Large intestine (tissue), 3 donors: ENCODE results near the gene FLACC1. TPM values are rescaled to one million over a fixed set of nuclear protein-coding genes. Genes with fewer than 3 reads are reported as not detected.

Experiments used
- DNase-seq, 2 donors: peaks; one replicate each; pipeline versions ENCODE4 v3.0.0 to v3.0.0-alpha.2; 2013
- H3K27ac ChIP-seq: one replicate; pipeline ENCODE4 v1.5.1; 2013; ENCODE audit warnings: low read length
- H3K27me3 ChIP-seq: 2 replicates; pipeline ENCODE4 v1.6.1; 2013; ENCODE audit warnings: low read length; ENCODE audit not compliant: control insufficient read depth, insufficient read depth
- H3K36me3 ChIP-seq: 2 replicates; pipeline ENCODE4 v1.6.1; 2013; ENCODE audit warnings: low read length; ENCODE audit not compliant: control insufficient read depth, insufficient read depth
- H3K4me1 ChIP-seq: one replicate; pipeline ENCODE4 v1.6.1; 2013; ENCODE audit warnings: low read length; ENCODE audit not compliant: control insufficient read depth, insufficient read depth
- H3K4me3 ChIP-seq: one replicate; pipeline ENCODE4 v1.5.1; 2013; ENCODE audit warnings: low read length
- H3K9me3 ChIP-seq: one replicate; pipeline ENCODE4 v1.6.1; 2013; ENCODE audit warnings: mild to moderate bottlenecking, low read depth, low read length, moderate library complexity; ENCODE audit not compliant: control insufficient read depth
- WGBS: methylation state at CpG from one replicate; pipeline ENCODE4 v1.1.5; 2013; ENCODE audit warnings: low lambda C conversion rate; ENCODE audit not compliant: insufficient coverage; 5-methylcytosine and 5-hydroxymethylcytosine counted together
- polyA plus RNA-seq: library from polyadenylated mRNA; unstranded; fragments of 120-200 nt; gene quantifications from one replicate; pipeline ENCODE4 v1.2.1, GENCODE V29; 2013

FLACC1 gene
- polyA plus RNA-seq, 1 donor: 0.76 TPM

- no peak overlapping the region for H3K27ac ChIP-seq
- no peaks in the 10 kb centered on the region for H3K9me3 ChIP-seq
- H3K36me3 ChIP-seq: peaks cover 28% of the 10 kb centered on the region
- no peak for DNase-seq
- H3K27me3 ChIP-seq: no peaks in the 10 kb centered on the region
- 80% methylated on average over 1 of the region's 7 CpGs for WGBS
- H3K4me3 ChIP-seq: no peak overlapping the region
- H3K4me1 ChIP-seq: peaks cover 6% of the 10 kb centered on the region
Observed at GRCh38 chr2:201264472-201265173, 92.5 kb downstream of the FLACC1 start.

DNA sequence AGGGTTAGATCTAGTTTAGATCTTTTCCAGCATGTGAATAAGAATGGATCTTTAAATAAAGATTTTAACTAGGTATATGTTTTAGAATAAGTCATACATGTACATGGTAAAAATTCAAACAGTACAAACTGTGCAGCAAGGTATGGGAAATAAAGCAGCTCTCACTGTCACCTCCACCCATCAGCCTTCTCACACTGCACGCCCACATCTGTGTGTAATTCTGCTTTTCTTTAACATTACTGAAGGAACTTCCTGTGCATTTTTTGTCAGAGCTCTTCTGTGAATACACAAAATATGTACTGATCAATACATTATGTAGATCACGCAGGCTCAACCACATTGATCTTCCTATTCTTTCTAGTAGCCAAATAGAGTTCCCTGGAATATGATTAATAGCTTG, 93.4 kb downstream of the FLACC1 start:
- Histone ChIP-seq H3K4me1 (peaks cover 11% of the 10 kb centered on the region), H3K36me3 (peaks cover 24% of the 10 kb centered on the region), H3K27me3 (no peaks in the 10 kb centered on the region), H3K27ac (no peak overlapping the region), H3K9me3 (no peaks in the 10 kb centered on the region), H3K4me3 (no peak overlapping the region)
- DNase-seq: no peak
- WGBS: 100% methylated on average over 1 of the region's 2 CpGs

DNA sequence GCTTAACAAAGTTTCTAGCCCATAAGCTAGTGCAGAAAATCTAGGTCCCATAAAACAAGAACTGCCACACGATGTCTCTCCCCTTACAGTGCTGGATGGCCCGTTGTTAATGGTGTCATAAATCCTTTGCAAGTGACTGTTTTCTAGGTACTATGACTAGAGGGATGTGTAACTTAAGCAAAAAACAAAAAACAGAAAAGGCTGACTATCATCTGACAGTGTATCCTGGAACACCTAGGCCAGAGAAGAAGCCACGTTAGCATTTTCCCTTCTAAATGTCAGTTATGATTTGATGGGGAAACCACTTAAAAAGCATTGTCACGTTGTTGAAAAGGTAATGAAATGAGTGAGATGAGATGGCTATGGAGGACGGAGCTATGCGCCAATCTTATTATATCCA, 94.4 kb downstream of the FLACC1 start:
- Histone ChIP-seq H3K4me1 (peaks cover 11% of the 10 kb centered on the region), H3K27ac (no peak overlapping the region), H3K9me3 (no peaks in the 10 kb centered on the region), H3K36me3 (peaks cover 15% of the 10 kb centered on the region), H3K4me3 (no peak overlapping the region), H3K27me3 (no peaks in the 10 kb centered on the region)
- DNase-seq: peak in 1 of 2 donors; percentile 25
- 50% methylated on average over 2 of the region's 6 CpGs for WGBS

- no CpG with 5 or more reads among the region's 2 CpGs for WGBS
- no peaks in the 10 kb centered on the region for H3K9me3 ChIP-seq
- H3K27ac ChIP-seq: no peak overlapping the region
- H3K4me1 ChIP-seq: peaks cover 13% of the 10 kb centered on the region
- H3K4me3 ChIP-seq: no peak overlapping the region
- no peaks in the 10 kb centered on the region for H3K27me3 ChIP-seq
- no peak for DNase-seq
- H3K36me3 ChIP-seq: peaks cover 8% of the 10 kb centered on the region
Observed at GRCh38 chr2:201261906-201262305, 95.2 kb downstream of the FLACC1 start.

GRCh38 chr2:201261471-201261870, 95.7 kb downstream of the FLACC1 start:
- Histone ChIP-seq H3K36me3 (peaks cover 4% of the 10 kb centered on the region), H3K4me1 (peaks cover 13% of the 10 kb centered on the region), H3K27me3 (no peaks in the 10 kb centered on the region), H3K27ac (no peak overlapping the region), H3K9me3 (no peaks in the 10 kb centered on the region), H3K4me3 (no peak overlapping the region)
- no peak for DNase-seq
- WGBS: no CpG with 5 or more reads among the region's 9 CpGs

GRCh38 chr2:201260302-201260800, 96.8 kb downstream of the FLACC1 start, which contains the start of gene CASP8:
TSS of gene CASP8 (plus strand) at chr2:201260536. CDS start at chr2:201266487, 5,951 bp downstream.
- Histone ChIP-seq H3K36me3 (no peaks in the 10 kb centered on the region), H3K4me3 (peak within 1 kb of the TSS; percentile 56), H3K4me1 (peaks cover 13% of the 10 kb centered on the region), H3K27me3 (no peaks in the 10 kb centered on the region), H3K27ac (peak within 1 kb of the TSS; percentile 97), H3K9me3 (no peaks in the 10 kb centered on the region)
- peak in 1 of 2 donors; percentile 50 for DNase-seq
- no CpG with 5 or more reads among the region's 10 CpGs for WGBS

GRCh38 chr2:201258666-201259615, 98.2 kb downstream of the FLACC1 start:
- 23% methylated on average over 5 of the region's 15 CpGs for WGBS
- peak in 1 of 2 donors; percentile 15 for DNase-seq
- H3K9me3 ChIP-seq: no peaks in the 10 kb centered on the region
- H3K27me3 ChIP-seq: no peaks in the 10 kb centered on the region
- no peaks in the 10 kb centered on the region for H3K36me3 ChIP-seq
- H3K4me1 ChIP-seq: peaks cover 18% of the 10 kb centered on the region
- H3K4me3 ChIP-seq: peak overlapping the region; percentile 56
- peak overlapping the region; percentile 97 for H3K27ac ChIP-seq

DNA sequence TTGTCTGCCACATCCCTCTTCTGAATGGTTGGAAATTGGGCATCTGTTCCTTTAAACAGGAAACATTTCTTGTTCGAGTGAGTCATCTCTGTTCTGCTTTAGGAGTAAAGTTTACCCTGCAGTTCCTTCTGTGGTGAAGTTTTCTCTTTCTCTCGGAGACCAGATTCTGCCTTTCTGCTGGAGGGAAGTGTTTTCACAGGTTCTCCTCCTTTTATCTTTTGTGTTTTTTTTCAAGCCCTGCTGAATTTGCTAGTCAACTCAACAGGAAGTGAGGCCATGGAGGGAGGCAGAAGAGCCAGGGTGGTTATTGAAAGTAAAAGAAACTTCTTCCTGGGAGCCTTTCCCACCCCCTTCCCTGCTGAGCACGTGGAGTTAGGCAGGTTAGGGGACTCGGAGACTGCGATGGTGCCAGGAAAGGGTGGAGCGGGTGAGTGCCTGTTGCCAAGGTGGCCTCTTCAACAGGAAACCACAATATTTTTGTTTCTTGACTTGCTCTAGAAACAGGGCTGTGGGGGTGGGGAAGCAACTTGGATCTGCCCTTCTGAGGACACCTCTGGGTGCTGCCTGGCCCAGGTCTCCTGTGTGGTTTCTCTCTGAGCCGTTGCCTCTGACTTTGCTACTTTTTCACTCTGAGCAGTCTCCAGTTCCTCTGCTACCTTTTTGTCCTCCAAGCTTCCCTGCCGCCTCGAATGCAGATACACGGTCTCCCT, 99.0 kb downstream of the FLACC1 start:
- H3K27ac ChIP-seq: peak overlapping the region; percentile 97
- H3K36me3 ChIP-seq: no peaks in the 10 kb centered on the region
- peak; percentile 53 to 88 for DNase-seq
- peaks cover 18% of the 10 kb centered on the region for H3K4me1 ChIP-seq
- no CpG with 5 or more reads among the region's 10 CpGs for WGBS
- H3K4me3 ChIP-seq: peak overlapping the region; percentile 56
- H3K9me3 ChIP-seq: no peaks in the 10 kb centered on the region
- H3K27me3 ChIP-seq: no peaks in the 10 kb centered on the region

DNA sequence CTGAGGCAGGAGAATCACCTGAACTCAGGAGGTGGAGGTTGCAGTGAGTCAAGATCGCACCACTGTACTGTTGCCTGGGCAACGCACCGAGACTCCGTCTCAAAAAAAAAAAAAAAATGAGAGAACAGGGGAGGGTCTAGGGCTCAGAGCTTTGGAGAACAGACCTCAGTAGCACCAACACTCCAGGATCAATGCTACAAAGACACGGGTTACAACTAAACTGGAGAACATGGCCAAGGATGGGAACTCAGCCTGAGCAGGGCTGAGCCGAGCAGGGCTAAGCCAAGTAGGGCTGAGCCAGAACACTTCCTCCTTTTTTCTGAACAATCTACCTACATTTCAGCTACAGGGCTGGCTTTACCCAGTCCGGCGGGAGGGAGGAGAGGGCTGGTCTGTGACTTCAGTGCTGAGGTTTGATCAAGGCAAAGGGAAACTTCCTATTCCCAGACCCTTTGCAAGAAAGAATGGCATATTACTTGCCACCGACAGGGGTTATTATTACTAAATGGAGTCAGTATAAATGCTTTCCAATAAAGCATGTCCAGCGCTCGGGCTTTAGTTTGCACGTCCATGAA, 99.7 kb downstream of the FLACC1 start:
- Histone ChIP-seq H3K4me3 (peak overlapping the region; percentile 56), H3K36me3 (no peaks in the 10 kb centered on the region), H3K9me3 (no peaks in the 10 kb centered on the region), H3K27me3 (no peaks in the 10 kb centered on the region), H3K27ac (peak overlapping the region; percentile 97), H3K4me1 (peaks cover 18% of the 10 kb centered on the region)
- DNase-seq: no peak
- WGBS: no CpG with 5 or more reads among the region's 12 CpGs
